B cell (primary cell): ENCODE results near the gene S1PR2.

Experiments
- EZH2 ChIP-seq: IDR thresholded peaks from 2 replicates; pipeline ENCODE4 v1.6.1; 2012; ENCODE audit warnings: borderline replicate concordance, low read depth, mild to moderate bottlenecking, moderate library complexity, low read length; ENCODE audit not compliant: insufficient read depth, poor library complexity, severe bottlenecking
- TF ChIP-seq, protein P1 (sequence below): fragments of 200-600 bp; IDR thresholded peaks from one replicate; pipeline ENCODE4 v1.8.0; 2022; ENCODE audit warnings: antibody characterized with exemption, mild to moderate bottlenecking

DNA sequence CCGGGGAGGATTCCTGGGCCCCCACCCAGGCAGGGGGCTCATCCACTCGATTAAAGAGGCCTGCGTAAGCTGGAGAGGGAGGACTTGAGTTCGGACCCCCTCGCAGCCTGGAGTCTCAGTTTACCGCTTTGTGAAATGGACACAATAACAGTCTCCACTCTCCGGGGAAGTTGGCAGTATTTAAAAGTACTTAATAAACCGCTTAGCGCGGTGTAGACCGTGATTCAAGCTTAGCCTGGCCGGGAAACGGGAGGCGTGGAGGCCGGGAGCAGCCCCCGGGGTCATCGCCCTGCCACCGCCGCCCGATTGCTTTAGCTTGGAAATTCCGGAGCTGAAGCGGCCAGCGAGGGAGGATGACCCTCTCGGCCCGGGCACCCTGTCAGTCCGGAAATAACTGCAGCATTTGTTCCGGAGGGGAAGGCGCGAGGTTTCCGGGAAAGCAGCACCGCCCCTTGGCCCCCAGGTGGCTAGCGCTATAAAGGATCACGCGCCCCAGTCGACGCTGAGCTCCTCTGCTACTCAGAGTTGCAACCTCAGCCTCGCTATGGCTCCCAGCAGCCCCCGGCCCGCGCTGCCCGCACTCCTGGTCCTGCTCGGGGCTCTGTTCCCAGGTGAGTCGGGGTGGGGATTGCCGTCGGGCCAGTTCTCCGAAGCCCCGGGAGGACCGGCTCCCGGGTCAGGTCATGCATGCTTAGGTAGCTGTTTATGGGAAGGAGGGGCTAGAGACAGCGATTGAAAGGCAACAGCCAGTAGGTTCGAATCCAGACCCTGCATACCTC lies 39.7 kb upstream of the S1PR2 start, which contains the start of gene ICAM1:
- TF ChIP-seq, protein P1, sequence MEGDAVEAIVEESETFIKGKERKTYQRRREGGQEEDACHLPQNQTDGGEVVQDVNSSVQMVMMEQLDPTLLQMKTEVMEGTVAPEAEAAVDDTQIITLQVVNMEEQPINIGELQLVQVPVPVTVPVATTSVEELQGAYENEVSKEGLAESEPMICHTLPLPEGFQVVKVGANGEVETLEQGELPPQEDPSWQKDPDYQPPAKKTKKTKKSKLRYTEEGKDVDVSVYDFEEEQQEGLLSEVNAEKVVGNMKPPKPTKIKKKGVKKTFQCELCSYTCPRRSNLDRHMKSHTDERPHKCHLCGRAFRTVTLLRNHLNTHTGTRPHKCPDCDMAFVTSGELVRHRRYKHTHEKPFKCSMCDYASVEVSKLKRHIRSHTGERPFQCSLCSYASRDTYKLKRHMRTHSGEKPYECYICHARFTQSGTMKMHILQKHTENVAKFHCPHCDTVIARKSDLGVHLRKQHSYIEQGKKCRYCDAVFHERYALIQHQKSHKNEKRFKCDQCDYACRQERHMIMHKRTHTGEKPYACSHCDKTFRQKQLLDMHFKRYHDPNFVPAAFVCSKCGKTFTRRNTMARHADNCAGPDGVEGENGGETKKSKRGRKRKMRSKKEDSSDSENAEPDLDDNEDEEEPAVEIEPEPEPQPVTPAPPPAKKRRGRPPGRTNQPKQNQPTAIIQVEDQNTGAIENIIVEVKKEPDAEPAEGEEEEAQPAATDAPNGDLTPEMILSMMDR, result no peak
- no peak for TF ChIP-seq EZH2
